ENCODE measurements around the gene DNAH2. TPM values are rescaled to one million over a fixed set of nuclear protein-coding genes. Genes with fewer than 3 reads are reported as not detected.

DNAH2 gene
- total and polyA plus RNA-seq, 2 of the 13 experiments (the other 11 are each of a cell fraction or from before 2014, with no cell fraction given) = not detected

GRCh38 chr17:7687072-7687907, 30.3 kb upstream of the DNAH2 start, which contains the start of gene TP53 (continued):
- TF ChIP-seq WIZ (CRISPR knock-in tag; IDR thresholded peaks at IDR 0.05) = no peak
- TF ChIP-seq FOXP1 (IDR thresholded peaks at IDR 0.05) = no peak
- no peak for TF ChIP-seq FOXP1 (CRISPR knock-in tag; IDR thresholded peaks at IDR 0.05)
- TF ChIP-seq NR2F1 (CRISPR knock-in tag; IDR thresholded peaks at IDR 0.05) = no peak
- TF ChIP-seq ZNF75D (CRISPR knock-in tag; IDR thresholded peaks at IDR 0.05; ENCODE audit: borderline replicate concordance) = no peak
- TF ChIP-seq TEAD2 (CRISPR knock-in tag; IDR thresholded peaks at IDR 0.05) = no peak
- no peak for TF ChIP-seq ZNF768 (CRISPR knock-in tag; IDR thresholded peaks at IDR 0.05)
- TF ChIP-seq ZNF24 (IDR thresholded peaks at IDR 0.05) = no peak
- TF ChIP-seq ZNF331 (CRISPR knock-in tag; IDR thresholded peaks at IDR 0.05) = 0 out of 2 replicates have a peak, but pooled peaks have one; percentile 31
- peak; percentile 73 for TF ChIP-seq MYPOP (CRISPR knock-in tag; IDR thresholded peaks at IDR 0.05)
- TF ChIP-seq FOXK1 (CRISPR knock-in tag; IDR thresholded peaks at IDR 0.05; ENCODE audit: borderline replicate concordance, low read depth) = peak; percentile 64; the same call in 1 of the 2 replicates
- 0 out of 2 replicates have a peak, but pooled peaks have one; percentile 43 for TF ChIP-seq POLR2AphosphoS2 (IDR thresholded peaks at IDR 0.05; ENCODE audit: low read depth, low read length)
- TF ChIP-seq ZNF691 (CRISPR knock-in tag; IDR thresholded peaks at IDR 0.05; ENCODE audit: borderline replicate concordance, low read depth) = no peak; the same call in 1 of the 2 replicates
- peak; percentile 22; the same call in 1 of the 2 replicates for TF ChIP-seq BRCA1 (CRISPR knock-in tag; IDR thresholded peaks at IDR 0.05)
- TF ChIP-seq MLXIP (CRISPR knock-in tag; IDR thresholded peaks at IDR 0.05; ENCODE audit: borderline replicate concordance) = no peak
- no peak for TF ChIP-seq ZNF251 (CRISPR knock-in tag; IDR thresholded peaks at IDR 0.05)
- no peak for TF ChIP-seq CHCHD3 (CRISPR knock-in tag; IDR thresholded peaks at IDR 0.05)
- TF ChIP-seq ZNF160 (CRISPR knock-in tag; IDR thresholded peaks at IDR 0.05) = 0 out of 2 replicates have a peak, but pooled peaks have one; percentile 2
- no peak for TF ChIP-seq POGZ (CRISPR knock-in tag; IDR thresholded peaks at IDR 0.05)
- no peak for TF ChIP-seq SIX4 (CRISPR knock-in tag; IDR thresholded peaks at IDR 0.05)
- TF ChIP-seq GLI4 (CRISPR knock-in tag; IDR thresholded peaks at IDR 0.05; ENCODE audit: borderline replicate concordance) = no peak
- TF ChIP-seq MTF1 (CRISPR knock-in tag; IDR thresholded peaks at IDR 0.05) = no peak
- no peak for TF ChIP-seq ZNF530 (CRISPR knock-in tag; IDR thresholded peaks at IDR 0.05; ENCODE audit: low read depth)
